CD4-positive, alpha-beta T cell (primary cell): Measurements from ENCODE around the gene KRTAP19-1. TPM values are rescaled to one million over a fixed set of nuclear protein-coding genes. Genes with fewer than 3 reads are reported as not detected.

Experiments used
- ATAC-seq: fragments of 200-7000 bp; cut with Tn5 transposase; one replicate; pipeline ENCODE4 v1.10.0; 2022; ENCODE audit warnings: mild to moderate bottlenecking; ENCODE audit not compliant: poor library complexity
- CTCF ChIA-PET: fragments of 350-600 bp; sonication (Branson Sonifier 250); formaldehyde crosslinking; loops from one replicate; lab custom pipeline; 2021; ENCODE audit warnings: antibody characterized with exemption, inconsistent platforms; lab: Charles Lee
- POLR2A ChIA-PET: fragments of 350-600 bp; sonication (Branson Sonifier 250); formaldehyde crosslinking; loops from one replicate; lab custom pipeline; 2021; ENCODE audit warnings: antibody characterized with exemption, inconsistent platforms; lab: Charles Lee
- DNase-seq, 14 experiments: peaks; one replicate each; pipeline ENCODE4 v3.0.0-alpha.2; 2013 to 2020; ENCODE audit warnings: mixed read lengths in 2 of 14
- H3K27ac ChIP-seq, 2 donors: one replicate each; pipeline versions ENCODE4 v1.5.1 to v1.7.0; 2013; ENCODE audit warnings: low read length in 2 of 2, low read depth in 1 of 2, mild to moderate bottlenecking in 1 of 2
- H3K27me3 ChIP-seq, 2 experiments: 1 replicate in 1 of 2; 2 replicates in 1 of 2; pipeline versions ENCODE4 v1.6.1 to v1.7.0; 2013; ENCODE audit warnings: low read length in 2 of 2, control low read depth in 1 of 2, mild to moderate bottlenecking in 1 of 2, moderate library complexity in 1 of 2; ENCODE audit not compliant: insufficient read depth in 2 of 2, control insufficient read depth in 1 of 2
- H3K36me3 ChIP-seq: one replicate; pipeline ENCODE4 v1.6.1; 2013; ENCODE audit warnings: low read length, control low read depth; ENCODE audit not compliant: insufficient read depth
- H3K4me1 ChIP-seq: one replicate; pipeline ENCODE4 v1.6.1; 2013; ENCODE audit warnings: low read length, control low read depth; ENCODE audit not compliant: insufficient read depth
- H3K4me3 ChIP-seq: one replicate; pipeline ENCODE4 v1.5.1; 2013; ENCODE audit warnings: mild to moderate bottlenecking, low read length, moderate library complexity
- H3K9me3 ChIP-seq, 2 experiments: 1 replicate in 1 of 2; 2 replicates in 1 of 2; pipeline versions ENCODE4 v1.6.1 to v1.7.0; 2013; ENCODE audit warnings: low read length in 2 of 2, mild to moderate bottlenecking in 2 of 2, control low read depth in 1 of 2, moderate library complexity in 1 of 2; ENCODE audit not compliant: control insufficient read depth in 1 of 2, insufficient read depth in 1 of 2
- H3K27ac Mint-ChIP-seq: one replicate; pipeline ENCODE4 v1.8.0; 2020; ENCODE audit warnings: mixed read lengths
- H3K27me3 Mint-ChIP-seq: one replicate; pipeline ENCODE4 v1.8.0; 2021; ENCODE audit warnings: mixed read lengths
- H3K36me3 Mint-ChIP-seq: one replicate; pipeline ENCODE4 v1.8.0; 2021; ENCODE audit warnings: low read depth, mixed read lengths
- H3K4me1 Mint-ChIP-seq: one replicate; pipeline ENCODE4 v1.8.0; 2021; ENCODE audit warnings: low read depth, mixed read lengths
- H3K4me3 Mint-ChIP-seq: one replicate; pipeline ENCODE4 v1.8.0; 2020; ENCODE audit warnings: mild to moderate bottlenecking, mixed read lengths
- H3K9me3 Mint-ChIP-seq: one replicate; pipeline ENCODE4 v1.8.0; 2020; ENCODE audit warnings: mixed read lengths
- intact Hi-C, 2 experiments: fragments of 100-400 bp; cut with DNase I in 1 of 2; cut with micrococcal nuclease in 1 of 2; formaldehyde crosslinking; loops; one replicate each; pipeline versions ENCODE4 v1.15.1 to v1.9.0; 2023 to 2025; cut with DNase I, micrococcal nuclease
- total RNA-seq, 174 experiments: library from RNA in 2 of 174; stranded (reverse) in 2 of 174; gene quantifications; one replicate each; pipeline ENCODE4 v1.2.3 and lab custom pipeline; 2021 to 2026
- TF ChIP-seq, protein P1 (sequence below): fragments of 200-600 bp; IDR thresholded peaks from one replicate; pipeline ENCODE4 v1.8.0; 2022; ENCODE audit warnings: antibody characterized with exemption, mild to moderate bottlenecking

KRTAP19-1 gene
- total RNA-seq, 2 experiments from 2014 or later: not detected

DNA sequence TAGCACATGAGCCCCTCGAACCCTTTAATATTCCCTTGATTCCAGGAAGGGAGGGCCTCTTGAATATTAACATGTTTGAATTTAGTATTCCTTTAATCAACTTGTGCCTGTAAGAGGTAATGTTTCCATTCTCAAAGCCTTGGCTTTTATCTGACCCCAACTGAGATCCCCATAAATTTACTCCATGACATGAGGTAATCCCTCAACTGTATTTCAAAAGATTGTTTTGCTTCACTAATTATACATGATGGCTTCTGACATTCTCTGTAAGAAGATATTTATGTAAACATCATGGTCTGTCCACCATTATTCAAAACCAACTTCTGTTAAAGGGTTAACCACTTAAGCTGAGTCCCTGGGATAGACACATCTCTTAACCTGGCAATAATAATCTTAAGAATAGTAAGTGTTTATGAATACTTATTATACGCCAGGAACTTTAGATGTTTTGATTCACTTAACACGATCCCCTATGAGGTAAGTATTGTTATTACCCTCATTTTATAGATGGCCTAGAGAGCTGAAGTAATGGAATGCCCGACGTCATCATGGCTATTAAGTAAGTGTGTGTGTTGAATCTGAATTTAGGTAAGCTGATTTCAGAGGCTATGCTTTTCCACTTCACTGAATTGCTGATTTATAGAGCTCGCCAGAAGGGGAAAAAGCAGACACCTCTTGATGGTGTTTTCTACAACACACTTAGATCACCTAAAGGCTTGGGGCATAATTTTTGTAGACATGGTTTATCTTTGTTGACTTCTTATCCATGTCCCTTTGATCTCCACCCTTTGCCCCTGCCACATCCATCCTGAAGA is 11.1 kb downstream of the KRTAP19-1 start:
- POLR2A ChIA-PET: no interaction called here
- Histone ChIP-seq H3K36me3 (no peaks in the 10 kb centered on the region), H3K27me3 (no peaks in the 10 kb centered on the region), H3K27ac (no peak overlapping the region), H3K4me3 (no peak overlapping the region), H3K4me1 (no peaks in the 10 kb centered on the region), H3K9me3 (no peaks in the 10 kb centered on the region)
- DNase-seq (no peak), ATAC-seq (no peak)
- no peak overlapping the region for H3K4me3 Mint-ChIP-seq
- H3K9me3 Mint-ChIP-seq: no peaks in the 10 kb centered on the region
- no peak overlapping the region for H3K27ac Mint-ChIP-seq
- peaks cover 5% of the 10 kb centered on the region for H3K27me3 Mint-ChIP-seq
- intact Hi-C loops: no loop called here
- TF ChIP-seq, protein P1, sequence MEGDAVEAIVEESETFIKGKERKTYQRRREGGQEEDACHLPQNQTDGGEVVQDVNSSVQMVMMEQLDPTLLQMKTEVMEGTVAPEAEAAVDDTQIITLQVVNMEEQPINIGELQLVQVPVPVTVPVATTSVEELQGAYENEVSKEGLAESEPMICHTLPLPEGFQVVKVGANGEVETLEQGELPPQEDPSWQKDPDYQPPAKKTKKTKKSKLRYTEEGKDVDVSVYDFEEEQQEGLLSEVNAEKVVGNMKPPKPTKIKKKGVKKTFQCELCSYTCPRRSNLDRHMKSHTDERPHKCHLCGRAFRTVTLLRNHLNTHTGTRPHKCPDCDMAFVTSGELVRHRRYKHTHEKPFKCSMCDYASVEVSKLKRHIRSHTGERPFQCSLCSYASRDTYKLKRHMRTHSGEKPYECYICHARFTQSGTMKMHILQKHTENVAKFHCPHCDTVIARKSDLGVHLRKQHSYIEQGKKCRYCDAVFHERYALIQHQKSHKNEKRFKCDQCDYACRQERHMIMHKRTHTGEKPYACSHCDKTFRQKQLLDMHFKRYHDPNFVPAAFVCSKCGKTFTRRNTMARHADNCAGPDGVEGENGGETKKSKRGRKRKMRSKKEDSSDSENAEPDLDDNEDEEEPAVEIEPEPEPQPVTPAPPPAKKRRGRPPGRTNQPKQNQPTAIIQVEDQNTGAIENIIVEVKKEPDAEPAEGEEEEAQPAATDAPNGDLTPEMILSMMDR: no peak
- CTCF ChIA-PET: no interaction called here
- H3K4me1 Mint-ChIP-seq: no peaks in the 10 kb centered on the region
- no peaks in the 10 kb centered on the region for H3K36me3 Mint-ChIP-seq

DNA sequence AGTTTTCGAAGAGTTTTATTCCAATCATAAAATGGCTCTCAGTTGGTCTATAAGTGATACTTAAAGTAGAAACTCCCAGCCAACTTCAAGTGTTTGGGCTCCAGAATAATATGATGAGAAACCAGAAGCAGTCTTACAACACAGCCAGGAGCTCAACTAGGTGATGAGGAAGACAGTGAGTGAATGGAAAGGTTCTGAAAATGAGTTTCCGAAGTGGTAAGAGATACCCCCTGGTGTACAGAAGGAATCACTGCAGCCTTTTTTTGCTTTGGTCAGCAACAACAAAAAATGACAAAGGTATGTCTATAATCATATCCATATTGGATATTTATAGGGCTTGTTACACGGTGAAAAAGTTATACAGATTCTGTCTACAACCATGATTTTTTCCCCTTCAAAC is 16.5 kb downstream of the KRTAP19-1 start:
- Mint-ChIP-seq H3K27me3 (peaks cover 5% of the 10 kb centered on the region), H3K9me3 (no peaks in the 10 kb centered on the region), H3K36me3 (no peaks in the 10 kb centered on the region), H3K4me1 (no peaks in the 10 kb centered on the region), H3K27ac (no peak overlapping the region), H3K4me3 (no peak overlapping the region)
- TF ChIP-seq, protein P1: no peak
- H3K36me3 ChIP-seq: no peaks in the 10 kb centered on the region
- POLR2A ChIA-PET: no interaction called here
- no peak for ATAC-seq
- H3K27me3 ChIP-seq: no peaks in the 10 kb centered on the region
- CTCF ChIA-PET: no interaction called here
- peaks cover 0 to 4% of the 10 kb centered on the region in 2 experiments for H3K9me3 ChIP-seq
- no peak overlapping the region for H3K27ac ChIP-seq
- no peak for DNase-seq
- H3K4me3 ChIP-seq: no peak overlapping the region
- intact Hi-C loops: no loop called here
- H3K4me1 ChIP-seq: no peaks in the 10 kb centered on the region

DNA sequence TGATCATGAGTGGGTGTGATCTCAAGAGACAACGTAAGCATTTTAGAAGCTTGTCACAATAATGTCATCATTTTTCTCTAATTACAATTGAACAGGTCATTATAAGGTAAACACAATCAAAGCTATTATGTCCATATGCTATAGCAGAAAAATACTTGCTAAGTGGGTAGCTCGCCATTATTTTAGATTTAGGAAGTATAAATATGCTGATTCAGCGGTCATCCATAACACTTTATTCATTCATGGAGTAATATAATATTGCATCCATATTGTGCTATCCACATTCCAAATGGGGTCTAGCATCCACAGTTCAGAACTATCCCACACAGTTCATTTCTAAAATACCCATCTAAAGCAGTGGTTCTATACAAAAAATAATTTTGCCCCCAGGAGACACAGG is 31.7 kb downstream of the KRTAP19-1 start:
- TF ChIP-seq, protein P1: no peak
- no peak overlapping the region for H3K27ac Mint-ChIP-seq
- no peaks in the 10 kb centered on the region for H3K9me3 Mint-ChIP-seq
- Histone ChIP-seq H3K36me3 (no peaks in the 10 kb centered on the region), H3K9me3 (no peaks in the 10 kb centered on the region), H3K4me3 (no peak overlapping the region), H3K27me3 (peaks cover 0 to 6% of the 10 kb centered on the region in 2 experiments), H3K4me1 (no peaks in the 10 kb centered on the region), H3K27ac (no peak overlapping the region)
- no peak overlapping the region for H3K4me3 Mint-ChIP-seq
- ChIA-PET CTCF (no interaction called here), POLR2A (no interaction called here)
- H3K4me1 Mint-ChIP-seq: no peaks in the 10 kb centered on the region
- DNase-seq (no peak), ATAC-seq (no peak)
- H3K36me3 Mint-ChIP-seq: no peaks in the 10 kb centered on the region
- intact Hi-C loops: no loop called here
- peaks cover 5% of the 10 kb centered on the region for H3K27me3 Mint-ChIP-seq
